Measurements from ENCODE around the gene TMEM132A. TPM values are rescaled to one million over a fixed set of nuclear protein-coding genes. Genes with fewer than 3 reads are reported as not detected.

Gene TMEM132A
- total RNA-seq, 3 donors from 2014 or later: 3.9 to 11.8 (median 8.5) TPM

DNA sequence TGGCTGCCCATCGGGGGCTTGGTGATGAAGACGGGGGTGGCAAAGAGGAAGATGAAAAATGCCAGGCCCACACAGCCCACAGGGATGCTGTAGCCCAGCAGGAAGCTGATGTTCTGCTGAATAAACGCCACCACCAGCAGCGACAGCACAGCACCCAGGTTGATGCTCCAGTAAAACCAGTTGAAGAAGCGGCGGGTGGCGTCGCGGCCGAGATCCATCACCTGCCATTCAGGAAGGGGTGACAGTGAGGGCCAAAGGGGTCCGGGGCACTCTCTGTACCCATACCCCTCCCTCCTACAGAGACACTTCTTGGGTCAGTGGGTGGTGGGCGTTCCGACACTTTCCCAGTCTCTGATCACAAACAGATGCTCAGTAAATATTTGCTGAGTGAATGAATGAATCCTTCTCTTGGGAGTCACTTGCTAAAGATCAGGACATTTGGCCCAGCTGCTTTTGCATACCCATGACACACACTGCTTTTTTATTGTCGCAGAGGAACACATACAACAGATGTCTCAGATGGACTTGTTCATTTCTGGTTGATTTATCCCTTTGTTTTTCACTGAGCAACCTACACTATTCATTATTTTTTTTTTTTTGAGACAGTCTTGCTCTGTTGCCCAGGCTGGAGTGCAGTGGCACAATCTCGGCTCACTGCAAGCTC, 22.5 kb downstream of the TMEM132A start:
- intact Hi-C loops (cut with DNase I, micrococcal nuclease): no loop called here
- Histone ChIP-seq H3K4me3 (no peak overlapping the region), H3K9me3 (no peaks in the 10 kb centered on the region), H3K36me3 (ENCODE audit: low read depth) (no peaks in the 10 kb centered on the region), H3K4me1 (ENCODE audit: low read depth) (peaks cover 3% of the 10 kb centered on the region)
- TF ChIP-seq, protein P1, sequence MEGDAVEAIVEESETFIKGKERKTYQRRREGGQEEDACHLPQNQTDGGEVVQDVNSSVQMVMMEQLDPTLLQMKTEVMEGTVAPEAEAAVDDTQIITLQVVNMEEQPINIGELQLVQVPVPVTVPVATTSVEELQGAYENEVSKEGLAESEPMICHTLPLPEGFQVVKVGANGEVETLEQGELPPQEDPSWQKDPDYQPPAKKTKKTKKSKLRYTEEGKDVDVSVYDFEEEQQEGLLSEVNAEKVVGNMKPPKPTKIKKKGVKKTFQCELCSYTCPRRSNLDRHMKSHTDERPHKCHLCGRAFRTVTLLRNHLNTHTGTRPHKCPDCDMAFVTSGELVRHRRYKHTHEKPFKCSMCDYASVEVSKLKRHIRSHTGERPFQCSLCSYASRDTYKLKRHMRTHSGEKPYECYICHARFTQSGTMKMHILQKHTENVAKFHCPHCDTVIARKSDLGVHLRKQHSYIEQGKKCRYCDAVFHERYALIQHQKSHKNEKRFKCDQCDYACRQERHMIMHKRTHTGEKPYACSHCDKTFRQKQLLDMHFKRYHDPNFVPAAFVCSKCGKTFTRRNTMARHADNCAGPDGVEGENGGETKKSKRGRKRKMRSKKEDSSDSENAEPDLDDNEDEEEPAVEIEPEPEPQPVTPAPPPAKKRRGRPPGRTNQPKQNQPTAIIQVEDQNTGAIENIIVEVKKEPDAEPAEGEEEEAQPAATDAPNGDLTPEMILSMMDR (IDR thresholded peaks at IDR 0.05): no peak
- DNase-seq (no peak), ATAC-seq (no peak)

DNA sequence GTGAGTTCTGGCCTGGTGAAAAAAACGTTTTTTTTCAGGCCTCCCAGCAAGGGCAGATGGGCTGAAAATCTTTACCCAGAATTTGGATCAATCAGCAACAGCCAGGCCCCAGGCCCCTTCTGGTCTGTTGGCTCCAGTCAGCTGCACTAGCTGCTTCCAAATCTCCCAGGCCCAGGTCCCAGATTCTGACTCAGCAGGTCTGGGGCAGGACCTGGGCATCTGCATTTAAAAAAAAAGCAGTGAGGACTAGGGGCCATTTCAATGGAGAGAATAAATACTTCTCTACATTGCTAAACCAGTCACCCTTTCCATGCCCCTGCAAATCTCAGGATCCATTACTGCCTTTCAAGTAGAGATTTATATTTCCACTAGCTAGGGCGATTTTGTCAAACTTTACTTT, 23.4 kb downstream of the TMEM132A start:
- Histone ChIP-seq H3K4me1 (ENCODE audit: low read depth) (peaks cover 8% of the 10 kb centered on the region), H3K9me3 (no peaks in the 10 kb centered on the region), H3K4me3 (no peak overlapping the region), H3K36me3 (ENCODE audit: low read depth) (no peaks in the 10 kb centered on the region)
- TF ChIP-seq, protein P1 (IDR thresholded peaks at IDR 0.05): no peak
- DNase-seq: no peak
- ATAC-seq: no peak
- intact Hi-C loops (cut with DNase I, micrococcal nuclease): no loop called here

- TF ChIP-seq, protein P1 (IDR thresholded peaks at IDR 0.05): no peak
- DNase-seq (no peak), ATAC-seq (no peak)
- H3K4me3 ChIP-seq: no peak overlapping the region
- H3K36me3 ChIP-seq (ENCODE audit: low read depth): no peaks in the 10 kb centered on the region
- H3K9me3 ChIP-seq: no peaks in the 10 kb centered on the region
- H3K4me1 ChIP-seq (ENCODE audit: low read depth): peaks cover 8% of the 10 kb centered on the region
- intact Hi-C loops (cut with DNase I, micrococcal nuclease): no loop called here
These were observed 24.0 kb downstream of the TMEM132A start for GRCh38 chr11:60948250-60948649.

DNA sequence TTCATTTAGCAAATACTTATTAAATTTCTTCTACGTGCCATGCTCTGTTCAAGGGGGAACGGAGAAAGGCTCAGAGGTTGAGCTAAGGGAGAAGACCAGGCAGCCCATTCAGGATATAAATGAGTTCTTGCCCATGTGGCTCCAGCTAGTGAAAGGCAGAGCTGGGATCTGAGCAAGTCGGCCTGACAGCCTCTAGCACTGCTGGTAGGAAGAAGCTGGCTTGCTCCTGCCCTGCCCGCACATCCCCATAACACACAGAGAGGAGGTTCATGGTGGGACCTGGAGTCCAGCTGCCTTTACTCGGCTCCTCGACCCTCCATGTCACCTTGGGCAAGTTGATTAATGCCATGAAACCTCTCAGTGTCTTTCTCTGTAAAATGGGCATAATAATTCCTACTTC, 25.8 kb downstream of the TMEM132A start:
- Histone ChIP-seq H3K4me1 (ENCODE audit: low read depth) (peaks cover 5% of the 10 kb centered on the region), H3K9me3 (no peaks in the 10 kb centered on the region), H3K4me3 (no peak overlapping the region), H3K36me3 (ENCODE audit: low read depth) (no peaks in the 10 kb centered on the region)
- DNase-seq (no peak), ATAC-seq (no peak)
- intact Hi-C loops (cut with DNase I, micrococcal nuclease): no loop called here
- TF ChIP-seq, protein P1 (IDR thresholded peaks at IDR 0.05): no peak

DNA sequence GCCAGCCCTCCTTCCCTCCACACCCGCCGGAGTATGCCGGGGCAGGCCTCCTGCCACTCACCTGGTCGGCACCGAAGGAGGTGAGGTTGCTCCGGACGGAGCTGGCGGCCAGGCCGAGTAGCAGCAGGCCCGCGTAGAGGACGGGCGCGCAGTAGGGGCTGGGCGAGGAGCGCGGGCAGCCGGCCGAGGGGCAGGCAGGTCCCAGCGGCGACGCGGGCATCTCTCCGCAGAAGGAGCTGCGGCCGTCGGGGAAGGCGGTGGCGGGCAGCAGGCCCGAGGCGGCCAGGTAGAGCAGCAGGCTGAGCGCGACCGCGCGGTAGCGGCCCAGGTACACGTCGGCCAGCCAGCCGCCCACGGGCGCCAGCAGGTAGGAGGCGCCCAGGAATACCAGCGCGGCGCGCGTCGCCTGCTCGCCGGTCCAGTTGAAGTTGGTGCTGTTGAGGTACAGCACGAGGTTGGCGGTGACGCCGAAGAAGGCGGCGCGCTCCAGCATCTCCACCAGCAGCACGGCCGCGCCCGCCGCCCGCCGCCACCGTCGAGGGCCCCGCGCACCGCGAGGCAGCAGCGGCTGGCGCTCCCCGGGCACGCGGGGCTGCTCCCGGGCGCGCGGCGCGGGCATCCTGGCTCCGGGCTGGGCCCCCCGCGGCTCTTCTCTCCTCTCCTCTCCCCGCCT, 26.8 kb downstream of the TMEM132A start:
- no peaks in the 10 kb centered on the region for H3K9me3 ChIP-seq
- peak in 2 of 3 donors; percentile 48 to 65 for DNase-seq
- ATAC-seq: peak; percentile 28
- H3K36me3 ChIP-seq (ENCODE audit: low read depth): no peaks in the 10 kb centered on the region
- peaks cover 5% of the 10 kb centered on the region for H3K4me1 ChIP-seq (ENCODE audit: low read depth)
- H3K4me3 ChIP-seq: no peak overlapping the region
- intact Hi-C loops (cut with DNase I, micrococcal nuclease): no loop called here
- TF ChIP-seq, protein P1 (IDR thresholded peaks at IDR 0.05): no peak
